HL-60/S4 (cell line): ENCODE measurements around the gene CCT8L2.
"Not testable (repeated sequence)": the region's sequence is repeated elsewhere in the genome, so short reads cannot be mapped to it uniquely, and the experiment has no call there.

Experiments
- in situ Hi-C: fragments of 300-500 bp; cut with MboI; formaldehyde crosslinking; loops from 2 replicates; pipeline ENCODE4 v1.14.3; 2022; ENCODE audit warnings: low sequenced_read_pairs

The CCT8L2 gene

GRCh38 chr22:16599648-16600047, 7.0 kb upstream of the CCT8L2 start:
- in situ Hi-C loops = not testable (repeated sequence)

GRCh38 chr22:16595251-16595650, 2.6 kb upstream of the CCT8L2 start:
- in situ Hi-C loops = not testable (repeated sequence)

- in situ Hi-C loops = no loop called here
These were observed 1.4 kb upstream of the CCT8L2 start for GRCh38 chr22:16594026-16594425.

- in situ Hi-C loops = not testable (repeated sequence)
These were observed 379 bp downstream of the CCT8L2 start for GRCh38 chr22:16592231-16592630.

- in situ Hi-C loops = not testable (repeated sequence)
These were observed 1.5 kb downstream of the CCT8L2 start for GRCh38 chr22:16591136-16591535.

GRCh38 chr22:16586991-16587390, 5.6 kb downstream of the CCT8L2 start:
- in situ Hi-C loops = no loop called here

GRCh38 chr22:16586170-16586569, 6.4 kb downstream of the CCT8L2 start:
- in situ Hi-C loops = no loop called here

GRCh38 chr22:16580872-16581271, 11.7 kb downstream of the CCT8L2 start:
- in situ Hi-C loops = not testable (repeated sequence)

- in situ Hi-C loops = not testable (repeated sequence)
These were observed 23.3 kb downstream of the CCT8L2 start for GRCh38 chr22:16569240-16569834.

- in situ Hi-C loops = no loop called here
These were observed 24.2 kb downstream of the CCT8L2 start for GRCh38 chr22:16568425-16568758.

- in situ Hi-C loops = not testable (repeated sequence)
These were observed 24.8 kb downstream of the CCT8L2 start for GRCh38 chr22:16567617-16568424.

GRCh38 chr22:16566421-16567151, 26.0 kb downstream of the CCT8L2 start:
- in situ Hi-C loops = not testable (repeated sequence)

- in situ Hi-C loops = not testable (repeated sequence)
These were observed 26.8 kb downstream of the CCT8L2 start for GRCh38 chr22:16565585-16566420.

GRCh38 chr22:16564837-16565584, 27.6 kb downstream of the CCT8L2 start:
- in situ Hi-C loops = not testable (repeated sequence)

- in situ Hi-C loops = no loop called here
These were observed 28.8 kb downstream of the CCT8L2 start for GRCh38 chr22:16563555-16564520.

GRCh38 chr22:16562711-16563554, 29.7 kb downstream of the CCT8L2 start:
- in situ Hi-C loops = no loop called here

GRCh38 chr22:16561093-16561658, 31.4 kb downstream of the CCT8L2 start:
- in situ Hi-C loops = not testable (repeated sequence)

GRCh38 chr22:16560651-16561050, 32.0 kb downstream of the CCT8L2 start:
- in situ Hi-C loops = not testable (repeated sequence)
